ENCODE data around the gene BUD31.

The BUD31 gene

GRCh38 chr7:99461221-99461620 lies 52.5 kb downstream of the BUD31 start:
- in situ Hi-C loops (cut with MboI; ENCODE audit: low sequenced_read_pairs) = no loop called here

- in situ Hi-C loops (cut with MboI; ENCODE audit: low sequenced_read_pairs) = no loop called here
Measured at GRCh38 chr7:99465421-99465768, 56.6 kb downstream of the BUD31 start.

GRCh38 chr7:99468336-99468918 lies 59.7 kb downstream of the BUD31 start:
- in situ Hi-C loops (cut with MboI; ENCODE audit: low sequenced_read_pairs) = no loop called here

Data from HL-60/S4 treated with retinoic acid at 250 ng/mL for 4 days and 3 days (cell line).